Stimulated activated CD4-positive, alpha-beta T cell treated with anti-CD3 and anti-CD28 coated beads, Interleukin-15, amount 100 ng/mL, for 48 hours (primary cell): ENCODE results near the gene RICTOR.
"Not testable (repeated sequence)": the region's sequence is repeated elsewhere in the genome, so short reads cannot be mapped to it uniquely, and the experiment has no call there.

Experiments used
- DNase-seq, 2 donors: peaks; one replicate each; pipeline ENCODE4 v3.0.0-alpha.2; 2020; ENCODE audit warnings: low read depth in 2 of 2

RICTOR gene

DNA sequence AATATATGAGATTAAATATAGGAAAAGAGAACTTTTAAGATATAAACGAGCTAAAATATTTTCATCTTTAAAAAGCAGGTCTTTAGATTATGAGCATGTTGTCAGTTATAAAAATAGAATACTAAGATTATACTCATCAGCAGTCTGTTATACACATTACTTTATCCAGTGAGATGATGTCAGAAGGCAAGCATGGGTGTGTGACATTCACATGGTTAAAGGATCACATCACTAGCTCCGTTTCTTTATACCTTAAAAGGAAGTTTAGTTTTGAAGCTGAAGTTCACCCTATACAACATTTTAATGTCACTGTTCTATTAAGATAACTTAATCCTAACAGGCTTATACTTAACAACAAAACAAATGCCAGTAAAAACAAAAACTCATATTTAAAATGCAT, 59.6 kb downstream of the RICTOR start:
- no peak for DNase-seq

DNA sequence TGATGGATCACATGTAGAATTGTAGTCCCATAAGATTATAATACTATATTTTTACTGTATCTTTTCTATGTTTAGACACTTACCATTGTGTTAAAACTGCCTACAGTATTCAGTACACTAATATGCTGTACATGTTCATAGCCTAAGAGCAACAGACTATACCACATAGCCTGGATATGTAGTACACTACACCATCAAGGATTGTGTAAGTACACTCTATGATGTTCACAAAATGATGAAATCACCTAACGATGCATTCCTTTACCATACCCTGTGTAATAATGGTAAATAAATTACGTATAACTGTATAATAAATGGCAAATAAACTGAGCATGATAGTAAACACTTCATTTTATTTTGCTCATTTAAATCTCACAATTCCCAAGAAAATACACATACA, 60.3 kb downstream of the RICTOR start:
- no peak for DNase-seq

DNA sequence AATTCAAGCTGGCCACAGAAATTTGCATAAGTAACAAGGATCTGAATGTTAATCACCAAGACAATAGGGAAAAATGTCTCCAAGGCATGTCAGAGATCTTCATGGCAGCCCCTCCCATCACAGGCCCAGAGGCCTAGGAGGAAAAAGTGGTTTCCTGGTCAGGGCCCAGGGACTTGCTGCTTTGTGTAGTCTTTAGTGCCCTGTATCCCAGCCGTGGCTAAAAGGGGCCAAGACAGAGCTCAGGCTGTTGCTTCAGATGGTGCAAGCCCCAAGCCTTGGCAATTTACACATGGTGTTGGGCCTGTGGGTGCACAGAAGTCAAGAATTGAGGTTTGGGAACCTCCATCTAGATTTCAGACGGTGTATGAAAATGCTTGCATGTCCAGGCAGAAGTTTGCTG, 63.2 kb downstream of the RICTOR start:
- not testable (repeated sequence) for DNase-seq

DNA sequence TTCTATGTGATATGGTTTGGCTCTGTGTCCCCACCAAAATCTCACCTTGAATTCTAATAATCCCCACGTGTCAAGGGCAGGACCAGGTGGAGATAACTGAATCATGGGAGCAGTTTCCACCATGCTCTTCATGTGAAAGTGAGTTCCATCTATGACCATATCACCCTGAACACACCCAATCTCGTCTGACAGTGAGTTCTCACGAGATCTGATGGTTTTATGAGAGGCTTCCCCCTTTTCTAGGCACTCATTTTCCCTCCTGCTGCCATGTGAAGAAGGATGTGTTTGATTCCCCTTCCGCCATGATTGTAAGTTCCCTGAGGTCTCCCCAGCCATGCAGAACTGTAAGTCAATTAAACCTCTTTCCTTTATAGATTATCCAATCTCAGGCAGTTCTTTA, 64.2 kb downstream of the RICTOR start:
- no peak for DNase-seq

DNA sequence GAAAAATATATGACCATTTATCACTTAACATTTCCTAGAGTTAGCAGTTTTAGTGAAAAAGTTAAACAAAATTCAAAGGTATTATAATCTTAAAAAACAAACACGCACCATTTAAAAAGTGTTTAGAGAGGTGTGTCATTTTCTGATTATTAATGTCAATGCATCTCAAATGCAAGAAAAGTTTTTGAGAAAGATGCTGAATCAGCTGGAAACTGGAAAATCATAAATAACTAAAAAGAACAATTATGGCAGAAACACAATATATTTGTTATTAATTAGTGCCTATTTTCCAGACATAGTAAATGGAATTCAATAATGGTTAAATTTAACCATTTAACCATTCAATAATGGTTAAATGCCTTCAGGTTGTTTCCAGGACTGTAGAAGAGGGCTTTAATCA, 64.9 kb downstream of the RICTOR start:
- DNase-seq = no peak

DNA sequence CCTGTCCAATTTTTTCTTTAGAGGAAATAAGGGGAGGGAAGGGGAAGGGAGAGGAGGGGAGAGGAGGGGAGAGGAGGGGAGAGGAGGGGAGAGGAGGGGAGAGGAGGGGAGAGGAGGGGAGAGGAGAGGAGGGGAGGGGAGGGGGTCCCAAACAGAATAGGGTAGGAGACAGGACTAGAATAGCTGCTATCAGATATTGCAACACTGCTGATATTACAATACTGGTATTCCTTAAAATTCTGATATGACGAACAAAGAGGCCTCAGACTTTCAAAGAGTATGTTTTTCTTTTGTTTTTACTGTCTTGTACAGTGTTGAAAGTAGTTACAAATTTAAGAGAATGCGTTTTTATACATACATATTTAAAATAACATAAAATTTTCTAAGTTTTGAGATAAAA, 67.5 kb downstream of the RICTOR start:
- no peak for DNase-seq

DNA sequence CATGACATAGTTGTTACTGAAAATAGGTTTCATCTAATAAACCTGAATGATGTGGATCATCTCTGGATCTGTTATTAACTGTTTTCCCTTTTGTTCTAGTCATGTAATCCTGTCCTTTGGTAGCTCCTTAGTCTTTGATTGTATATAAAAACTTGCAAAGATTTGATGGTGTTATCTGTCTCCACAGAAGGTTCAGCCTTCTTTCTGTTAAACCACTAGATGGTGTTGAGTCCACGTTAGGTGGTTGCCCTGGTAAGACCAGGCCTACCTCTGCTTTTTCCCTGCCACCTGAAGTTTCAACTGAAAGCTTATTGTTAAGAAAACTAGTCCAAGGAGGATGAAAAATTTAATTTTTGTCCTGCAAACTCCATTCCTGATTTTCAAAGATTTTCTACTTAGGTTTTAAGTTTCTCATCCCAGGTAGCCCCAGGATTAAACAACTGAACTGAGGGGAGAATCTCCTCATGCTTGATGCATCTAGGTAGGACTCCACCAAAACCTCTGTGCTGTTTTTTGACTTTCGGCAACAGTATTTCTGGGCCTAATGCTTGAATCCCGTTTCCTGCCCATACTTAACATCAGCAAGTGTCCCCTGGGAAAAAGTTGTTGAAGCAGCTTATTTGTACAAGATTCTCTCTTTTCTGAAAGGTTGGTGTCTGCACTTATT, 68.5 kb downstream of the RICTOR start:
- DNase-seq = no peak

DNA sequence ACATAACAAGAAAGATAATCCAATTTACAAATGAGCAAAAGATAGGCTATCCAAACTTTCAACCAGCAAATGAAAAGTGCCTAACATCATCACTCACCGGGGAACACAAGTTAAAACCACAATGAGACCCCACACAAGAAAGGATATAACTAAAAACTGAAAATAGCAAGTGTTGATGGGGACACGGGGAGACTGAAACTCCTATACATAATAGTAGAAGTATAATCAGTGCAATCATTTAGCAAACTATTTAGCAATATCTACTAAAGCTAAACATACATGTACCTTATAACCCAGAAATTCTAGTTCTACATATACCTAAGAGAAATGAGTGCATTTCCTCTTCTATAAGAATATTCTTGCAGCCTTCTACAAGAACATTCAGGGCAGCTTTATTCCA, 72.5 kb downstream of the RICTOR start:
- no peak for DNase-seq

DNA sequence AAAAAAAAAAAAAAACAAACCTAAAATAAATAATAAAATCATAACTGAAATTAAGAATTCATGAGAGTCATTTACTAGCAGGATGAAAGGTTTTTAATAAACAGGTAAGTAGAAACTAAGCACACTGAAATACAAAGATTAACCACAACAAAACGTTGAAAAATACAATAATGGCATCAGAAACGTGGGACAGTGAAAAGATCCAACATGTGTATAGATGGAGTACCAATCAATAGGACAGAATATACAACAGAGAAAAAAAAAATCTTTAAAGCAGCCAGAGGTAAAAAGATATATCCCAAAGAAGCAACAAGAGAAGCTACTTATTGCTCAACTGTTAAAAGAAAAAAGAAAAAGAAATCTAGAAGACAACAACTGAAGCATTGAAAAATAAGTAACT, 75.2 kb downstream of the RICTOR start:
- no peak for DNase-seq

DNA sequence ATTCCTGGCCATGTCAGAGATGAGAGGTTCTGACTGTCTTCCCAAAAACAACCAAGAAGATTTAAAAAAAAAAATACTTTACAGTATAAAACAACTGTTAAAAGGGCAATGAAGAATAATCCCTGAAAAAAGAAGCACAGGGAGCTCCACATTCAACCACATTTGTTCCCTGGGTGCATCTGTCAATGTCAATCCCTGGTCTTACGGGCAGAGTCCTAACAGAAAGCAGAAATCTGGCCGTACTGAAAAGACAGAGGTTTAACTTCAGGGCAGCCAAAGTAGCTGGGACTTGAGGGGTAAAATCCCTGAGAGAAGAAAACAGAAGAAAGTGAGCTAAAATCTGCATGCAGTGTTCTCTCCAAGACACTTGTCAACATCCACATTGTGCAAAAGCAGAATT, 76.6 kb downstream of the RICTOR start:
- DNase-seq = no peak

DNA sequence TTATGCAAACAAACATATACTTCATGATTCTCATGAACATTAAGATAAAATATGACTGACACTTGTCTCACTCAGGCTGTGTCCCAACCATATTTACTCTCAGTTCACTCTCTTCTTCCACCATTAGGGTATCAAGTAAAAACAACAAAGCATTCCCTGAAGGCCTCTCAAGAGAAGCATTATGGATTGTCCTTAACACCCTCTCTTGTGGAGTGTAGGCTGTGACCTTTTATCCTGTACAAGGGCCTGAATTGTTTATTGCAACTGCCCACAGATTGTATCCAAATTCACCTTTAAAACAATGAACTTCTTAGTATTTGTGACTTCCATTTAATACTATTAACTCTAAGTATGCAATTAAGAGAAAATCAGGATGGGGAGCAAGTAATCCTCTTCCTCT, 78.1 kb downstream of the RICTOR start:
- no peak for DNase-seq

DNA sequence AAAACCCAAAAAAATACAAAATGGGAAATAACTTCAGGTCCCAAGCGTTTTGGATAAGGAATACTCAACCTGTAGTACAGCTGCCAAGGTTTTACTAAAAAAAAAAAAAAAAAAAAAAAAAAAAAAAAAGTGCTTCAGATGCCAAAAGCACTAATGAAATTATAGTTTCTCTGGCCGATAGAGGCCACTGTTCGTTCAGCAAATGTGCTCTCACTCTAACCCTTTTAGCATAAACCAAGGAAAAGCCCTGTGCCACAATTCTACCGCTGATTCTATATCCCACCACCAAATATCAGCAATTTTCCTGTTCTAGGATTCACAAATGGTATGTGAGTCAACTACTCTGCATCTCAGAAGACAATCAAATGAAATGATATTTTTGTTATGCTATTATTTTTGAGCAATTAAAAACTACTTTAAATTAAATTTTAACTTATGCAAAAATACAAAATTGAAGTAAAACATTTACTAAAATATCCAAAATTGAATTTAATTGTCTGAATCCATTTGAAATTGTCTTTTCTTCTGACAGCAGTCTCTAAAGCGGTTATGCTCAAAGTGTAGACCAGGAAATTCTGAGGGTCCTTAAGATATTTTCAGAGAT, 79.8 kb downstream of the RICTOR start:
- DNase-seq = no peak

DNA sequence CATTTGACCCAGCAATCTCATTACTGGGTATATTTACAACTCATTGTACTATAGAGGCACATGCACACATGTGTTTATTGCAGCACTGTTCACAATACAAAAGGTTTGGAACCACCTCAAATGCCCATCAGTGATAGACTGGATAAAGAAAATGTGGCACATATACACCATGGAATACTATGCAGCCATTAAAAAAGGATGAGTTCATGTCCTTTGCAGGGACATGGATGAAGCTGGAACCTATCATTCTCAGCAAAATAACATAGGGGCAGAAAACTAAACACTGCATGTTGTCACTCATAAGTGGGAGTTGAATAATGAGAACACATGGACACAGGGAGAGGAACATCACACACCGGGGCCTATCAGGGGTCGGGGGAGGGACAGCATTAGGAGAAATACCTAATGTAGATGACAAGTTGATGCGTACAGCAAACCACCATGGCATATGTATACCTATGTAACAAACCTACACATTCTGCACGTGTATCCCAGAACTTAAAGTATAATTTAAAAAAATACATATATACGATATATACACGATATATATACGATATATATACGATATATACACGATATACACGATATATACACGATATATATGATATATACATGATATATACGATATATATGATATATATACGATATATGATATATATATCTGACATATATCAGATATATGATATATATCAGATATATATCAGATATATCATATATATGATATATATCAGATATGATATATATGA, 84.1 kb downstream of the RICTOR start:
- DNase-seq = not testable (repeated sequence)

DNA sequence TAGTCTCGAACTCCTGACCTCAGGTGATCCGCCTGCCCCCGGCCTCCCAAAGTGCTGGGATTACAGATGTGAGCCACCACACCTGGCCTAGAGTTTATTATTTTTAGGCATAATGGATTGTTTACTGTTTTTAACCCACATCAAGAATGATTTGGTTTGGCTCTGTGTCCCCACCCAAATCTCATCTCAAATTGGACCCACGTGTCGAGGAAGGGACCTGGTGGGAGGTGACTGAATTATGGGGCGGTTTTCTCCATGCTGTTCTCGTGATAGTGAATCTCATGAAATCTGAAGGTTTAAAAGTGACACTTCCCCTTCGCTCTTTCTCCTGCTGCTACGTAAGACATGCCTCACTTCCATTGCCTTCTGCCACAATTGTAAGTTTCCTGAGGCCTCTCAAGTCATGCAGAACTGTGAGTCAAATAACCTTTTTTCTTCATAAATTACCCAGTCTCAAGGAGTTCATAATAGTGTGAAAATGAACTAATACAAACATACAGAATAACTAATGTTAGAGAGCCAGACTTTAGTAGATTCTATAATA, 88.2 kb downstream of the RICTOR start:
- DNase-seq = no peak

DNA sequence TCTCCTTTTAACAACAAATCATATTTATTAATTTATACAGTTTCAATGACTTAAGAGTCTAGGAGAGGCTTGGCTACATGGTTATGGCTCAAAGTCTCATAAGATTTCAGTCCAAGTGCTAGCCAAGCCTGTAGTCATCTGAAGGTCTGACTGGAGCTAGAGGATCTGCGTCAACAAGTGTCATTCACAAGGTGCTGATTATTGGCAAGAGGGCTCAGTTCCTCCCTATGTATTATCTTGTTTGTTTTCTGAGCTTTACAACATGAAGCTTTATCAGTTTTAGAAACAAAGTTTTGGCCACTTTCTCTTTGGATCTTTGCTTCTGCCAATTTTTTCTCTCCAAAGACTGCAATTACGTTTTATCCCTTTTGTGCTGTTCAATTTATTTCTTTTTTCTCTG, 94.7 kb downstream of the RICTOR start:
- DNase-seq = no peak

DNA sequence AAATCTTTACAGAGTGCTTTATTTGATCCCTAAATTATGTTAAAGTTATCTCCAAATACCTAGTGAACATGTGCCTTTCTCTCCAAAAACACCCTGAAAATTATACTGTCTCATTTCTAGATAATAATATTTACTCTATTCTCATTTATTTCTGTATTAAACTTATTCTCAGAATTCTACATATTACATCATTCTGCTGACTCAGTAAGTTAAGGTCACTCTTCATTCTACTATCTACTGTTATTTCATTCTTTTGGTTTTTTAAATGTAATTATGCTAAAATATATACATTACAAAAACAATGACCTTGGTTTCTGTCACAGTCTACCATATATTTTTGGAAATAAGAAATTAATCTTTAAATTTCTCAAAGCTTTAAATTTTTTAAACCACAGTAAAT, 96.2 kb downstream of the RICTOR start:
- DNase-seq = no peak

DNA sequence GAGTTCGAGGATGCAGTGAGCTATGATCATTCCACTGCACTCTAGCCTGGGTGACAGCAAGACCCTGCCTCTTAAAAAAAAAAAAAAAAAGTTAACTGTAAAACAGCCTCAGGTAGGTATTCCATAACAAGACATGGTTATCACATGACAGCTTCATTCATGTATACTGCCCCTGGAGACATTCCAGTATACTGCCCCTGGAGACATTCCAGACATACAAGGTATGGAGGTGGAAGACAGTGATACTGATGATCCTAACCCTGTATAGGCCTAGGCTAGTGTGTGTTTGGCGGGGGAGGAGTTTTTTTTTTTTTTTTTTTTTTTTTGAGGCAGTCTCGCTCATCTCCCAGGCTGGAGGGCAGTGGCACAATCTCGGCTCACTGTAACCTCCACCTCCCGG, 105.5 kb downstream of the RICTOR start:
- no peak for DNase-seq

DNA sequence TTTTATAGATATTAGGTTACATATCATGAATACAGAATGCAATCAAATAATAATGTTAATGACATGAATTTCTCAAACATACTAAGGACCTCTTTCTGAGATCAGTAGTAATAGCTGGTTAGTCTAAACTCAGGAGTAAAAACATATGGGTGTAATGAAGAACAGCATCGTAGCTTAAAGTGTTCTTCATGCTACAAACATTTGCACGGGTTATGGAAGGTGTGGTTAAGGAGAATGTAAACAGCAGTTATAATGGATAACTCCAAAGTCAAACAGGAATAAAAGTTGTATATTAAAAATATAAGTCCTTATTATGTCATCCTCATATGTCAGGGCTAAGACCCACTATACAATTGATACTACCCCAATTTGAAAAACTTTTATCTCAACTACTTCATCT, 112.5 kb downstream of the RICTOR start:
- DNase-seq = no peak

DNA sequence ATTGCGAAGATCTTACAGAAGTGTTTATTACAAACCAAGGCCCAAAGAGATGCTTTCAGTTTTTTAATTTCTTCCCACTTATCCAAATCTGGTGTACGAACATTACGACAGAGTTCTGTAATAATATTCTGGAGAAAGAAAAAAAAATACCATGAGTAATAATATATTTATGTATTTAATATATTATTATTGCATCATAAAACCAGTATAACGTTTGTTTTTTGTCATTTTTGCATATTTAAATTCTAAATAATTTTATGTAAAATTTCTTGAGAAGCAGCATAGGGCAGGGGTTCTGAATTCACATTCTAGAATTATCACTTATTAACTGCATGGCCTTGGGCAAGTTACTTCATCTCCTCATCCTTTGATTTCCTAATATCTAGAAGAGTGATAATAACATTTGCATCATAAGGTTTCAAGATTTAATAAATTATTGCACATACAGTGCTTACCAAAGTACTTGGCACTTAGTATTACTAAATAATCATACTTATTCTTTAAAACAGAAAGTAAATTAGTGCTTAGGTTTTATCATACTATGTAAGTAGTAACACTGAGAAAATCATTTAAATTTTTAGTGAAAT, 120.7 kb downstream of the RICTOR start:
- DNase-seq = no peak

DNA sequence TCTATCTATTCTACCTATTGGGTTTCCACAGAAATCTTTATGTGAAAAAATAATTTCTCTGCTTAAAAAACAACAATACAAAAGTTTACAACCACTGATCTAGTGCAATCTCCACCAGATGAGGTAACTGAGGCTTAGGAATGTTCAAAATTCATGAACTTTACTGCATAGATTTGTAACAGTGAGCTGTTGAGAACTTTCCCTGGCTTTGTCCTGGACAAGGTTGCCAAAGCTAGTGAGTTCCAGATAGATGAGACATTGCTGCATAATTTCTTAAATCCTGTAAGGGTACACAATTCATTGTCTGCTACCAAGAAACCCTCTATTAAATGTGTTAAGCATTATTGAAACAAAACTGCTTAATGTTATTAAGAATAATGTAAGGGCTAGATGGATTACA, 125.7 kb downstream of the RICTOR start:
- DNase-seq = no peak

DNA sequence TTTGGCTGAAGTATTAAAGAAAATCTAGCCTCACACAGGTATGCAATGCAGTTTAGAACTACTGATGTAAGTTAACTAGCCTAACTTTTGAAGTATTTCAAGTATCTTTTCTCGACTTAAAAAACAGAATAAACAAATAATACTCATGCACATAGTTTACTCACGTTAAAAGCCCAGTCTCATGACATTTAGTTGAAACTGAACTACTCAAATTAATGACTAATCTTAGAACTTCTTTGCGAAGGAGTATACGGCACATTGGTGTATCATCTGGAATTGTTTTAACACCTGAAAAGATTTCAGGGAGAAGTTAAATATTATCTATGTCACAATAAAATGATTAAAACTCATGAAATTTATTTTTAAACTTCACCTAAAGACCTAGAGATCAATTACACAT, 129.9 kb downstream of the RICTOR start:
- no peak for DNase-seq

DNA sequence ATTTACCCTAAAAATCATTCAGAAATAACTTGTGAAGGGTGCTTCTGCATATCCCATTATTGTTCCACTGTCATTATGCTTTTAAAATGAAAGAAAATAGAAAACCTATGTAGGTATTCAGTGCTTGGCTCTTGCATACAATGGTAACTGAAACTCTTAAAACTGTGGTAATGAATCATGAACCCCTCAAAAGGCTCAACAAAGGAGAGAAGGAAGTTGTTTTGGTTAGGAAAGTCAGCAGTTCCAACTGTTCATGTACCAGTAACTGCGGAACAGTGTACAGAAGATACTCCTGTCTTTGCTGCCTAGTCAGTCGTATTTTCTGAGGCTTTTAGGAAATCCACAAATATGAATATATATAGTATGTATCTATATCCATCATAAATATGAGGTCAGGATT, 132.3 kb downstream of the RICTOR start:
- DNase-seq = no peak
